ENCODE results near the gene PARD3.

PARD3 gene

DNA sequence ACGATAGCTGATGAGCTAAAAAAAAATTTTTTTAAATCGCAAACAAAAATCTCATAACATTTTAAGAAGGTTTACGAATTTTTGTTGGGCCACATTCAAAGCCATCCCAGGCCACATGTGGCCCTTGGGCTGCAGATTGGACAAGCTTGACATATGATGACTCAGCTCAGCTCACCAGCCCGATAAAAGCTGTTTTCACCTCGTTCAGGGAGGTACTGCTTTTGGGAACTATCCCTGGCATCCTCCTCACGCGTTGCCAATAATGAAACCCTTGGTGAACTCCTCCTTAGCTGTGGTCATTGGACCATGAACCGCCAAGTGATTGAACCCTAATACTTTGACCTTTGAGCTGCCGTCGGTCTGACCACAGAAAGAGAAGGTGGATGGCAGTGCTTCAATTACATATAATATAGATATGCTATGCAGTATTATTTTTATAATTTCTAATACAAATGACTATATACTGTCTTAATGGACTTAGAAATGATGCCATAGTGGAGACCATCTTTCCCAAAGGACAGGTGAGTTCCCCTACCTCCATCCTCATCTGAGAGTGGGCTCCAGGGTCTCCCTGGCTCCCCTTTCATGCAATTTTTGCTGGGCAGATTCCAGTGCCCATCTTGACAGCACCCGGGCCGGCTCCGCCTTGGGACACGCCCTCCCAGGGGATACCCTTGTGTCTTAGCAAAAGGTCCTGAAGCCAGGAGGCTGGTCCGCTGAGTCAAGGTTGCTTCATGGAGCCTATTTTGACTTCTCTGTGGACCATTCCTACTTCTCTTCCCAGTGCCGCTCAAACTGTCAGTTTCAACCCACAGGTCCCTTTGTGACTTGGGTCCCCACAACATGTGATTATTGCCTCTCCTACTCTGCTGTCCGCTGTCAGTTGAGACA lies 707.2 kb downstream of the PARD3 start:
- no peak for DNase-seq

DNA sequence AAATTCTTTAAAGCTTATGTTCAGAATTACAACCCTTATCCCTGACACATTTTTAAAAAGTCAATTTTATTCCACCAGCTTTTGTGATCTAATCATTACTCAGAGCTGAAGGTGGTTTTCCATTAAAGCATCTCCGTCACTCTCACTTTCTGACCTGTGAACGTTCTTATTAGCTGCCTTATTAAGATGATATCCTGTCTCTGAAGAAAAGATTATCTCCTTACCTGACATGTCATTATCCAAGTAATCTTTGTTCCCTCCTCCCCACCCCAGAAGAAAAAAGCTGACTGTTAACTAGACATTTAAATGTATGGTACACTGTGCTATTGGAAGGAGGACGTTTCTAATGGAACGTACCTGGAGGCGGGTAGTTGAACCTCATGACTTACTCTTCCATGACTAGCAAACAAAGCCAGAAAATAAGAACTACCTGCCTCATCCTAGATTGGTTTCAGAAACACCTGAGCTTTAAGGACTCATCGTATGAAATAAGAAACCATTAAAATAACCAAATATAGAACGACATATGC lies 708.7 kb downstream of the PARD3 start:
- DNase-seq = no peak

DNA sequence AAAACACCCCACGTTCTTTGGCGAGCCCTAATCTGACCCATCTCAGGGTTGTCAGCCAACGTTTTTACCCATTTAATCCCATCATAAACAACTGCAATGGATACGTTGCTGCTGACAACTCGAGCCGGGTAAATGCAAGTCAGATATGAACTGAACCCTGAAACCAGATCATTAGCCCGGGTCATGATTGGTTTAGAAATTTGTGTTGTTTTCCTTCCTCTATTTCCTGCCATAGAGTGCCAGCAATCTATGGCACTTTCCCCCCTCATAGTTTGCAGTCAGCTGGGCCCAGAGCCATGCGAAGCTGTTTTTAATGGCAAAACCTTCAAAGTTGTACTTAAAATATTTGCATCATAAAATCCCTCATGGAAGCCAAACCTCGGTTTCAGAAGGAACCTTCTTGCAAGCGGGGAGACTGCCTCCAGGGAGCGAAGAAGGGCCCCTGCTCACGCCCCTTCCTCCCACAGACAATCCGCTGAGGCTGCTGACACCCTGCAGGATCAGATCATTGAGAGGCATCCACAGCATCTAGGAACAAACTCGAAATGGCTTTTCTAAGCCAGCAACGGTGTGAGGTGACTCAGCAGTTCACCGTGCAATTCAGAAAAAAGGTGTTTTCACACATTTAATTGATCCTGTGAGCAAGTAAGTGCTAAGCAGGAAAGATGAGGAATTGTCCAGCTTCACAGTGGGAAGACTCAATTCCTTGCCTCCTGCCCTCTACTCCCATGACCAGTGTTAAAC lies 710.1 kb downstream of the PARD3 start:
- DNase-seq = no peak

DNA sequence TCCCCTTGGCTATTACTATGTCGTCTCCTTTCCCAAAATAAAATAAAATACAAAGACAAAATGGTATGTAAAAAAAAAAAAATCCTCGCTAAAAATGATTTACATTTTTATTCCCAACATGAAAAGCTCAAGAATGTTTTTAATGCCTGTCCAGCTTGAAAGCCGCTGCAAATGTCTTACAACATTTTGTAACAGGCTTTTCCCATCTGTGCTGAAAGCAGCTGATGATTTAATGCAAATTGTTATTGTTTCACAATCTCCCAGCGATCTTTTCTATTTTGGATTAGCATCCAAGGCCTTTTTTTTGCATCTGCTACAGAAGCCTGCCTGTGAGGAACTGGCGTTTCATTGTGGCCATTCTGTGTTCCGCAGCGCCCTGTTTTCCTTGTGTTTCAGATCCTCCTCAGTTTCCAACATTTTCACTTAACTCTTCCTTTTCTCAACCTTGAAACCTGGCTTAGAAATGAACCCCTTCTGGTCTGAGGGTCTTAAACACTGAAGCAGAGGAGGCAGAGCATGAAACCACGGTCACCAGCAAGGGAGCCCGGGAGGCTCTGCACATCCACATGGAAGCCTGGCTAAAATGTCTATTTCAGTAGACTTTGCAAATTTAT lies 712.1 kb downstream of the PARD3 start:
- DNase-seq = no peak

DNA sequence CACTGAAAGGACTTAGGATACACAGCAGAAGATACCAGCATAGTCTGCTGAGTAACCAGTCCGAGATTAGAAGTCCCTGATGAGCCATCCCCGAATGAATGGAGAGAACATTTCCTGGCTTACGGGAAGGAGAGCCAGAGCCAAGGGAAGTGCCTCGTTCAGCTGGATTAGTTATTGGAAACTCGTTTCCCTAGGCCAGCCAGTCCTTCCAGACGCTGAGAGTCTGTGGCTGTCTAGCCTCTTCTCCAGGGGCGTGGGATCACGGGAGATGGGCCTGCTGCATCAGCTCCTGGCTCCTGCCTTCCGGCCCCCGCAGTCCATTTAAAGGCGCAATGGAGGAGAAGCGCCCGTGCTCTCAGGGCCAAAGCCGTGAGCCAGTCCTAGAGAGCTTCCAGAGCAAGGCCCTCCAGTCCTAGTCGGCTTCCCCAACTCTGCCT lies 712.8 kb downstream of the PARD3 start:
- no peak for DNase-seq

DNA sequence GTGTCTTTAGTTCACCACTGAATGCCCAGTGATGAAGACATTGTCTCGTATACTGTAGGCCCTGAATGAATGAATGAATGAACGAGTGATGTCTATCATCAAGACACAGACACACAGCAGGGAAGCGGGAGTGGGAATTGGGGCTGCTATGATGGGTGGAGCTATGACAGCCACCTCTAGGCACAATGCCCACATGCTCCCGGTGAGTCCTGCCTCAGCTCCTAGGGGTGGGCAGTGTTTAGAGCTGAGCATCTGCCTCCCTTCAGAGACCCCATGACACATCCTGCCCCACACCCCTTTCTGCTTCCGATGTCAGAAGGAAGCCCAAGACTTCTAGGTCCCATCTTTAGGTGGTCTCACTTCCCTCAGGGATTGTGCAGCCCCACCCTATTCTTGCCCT lies 714.1 kb downstream of the PARD3 start:
- DNase-seq = no peak

DNA sequence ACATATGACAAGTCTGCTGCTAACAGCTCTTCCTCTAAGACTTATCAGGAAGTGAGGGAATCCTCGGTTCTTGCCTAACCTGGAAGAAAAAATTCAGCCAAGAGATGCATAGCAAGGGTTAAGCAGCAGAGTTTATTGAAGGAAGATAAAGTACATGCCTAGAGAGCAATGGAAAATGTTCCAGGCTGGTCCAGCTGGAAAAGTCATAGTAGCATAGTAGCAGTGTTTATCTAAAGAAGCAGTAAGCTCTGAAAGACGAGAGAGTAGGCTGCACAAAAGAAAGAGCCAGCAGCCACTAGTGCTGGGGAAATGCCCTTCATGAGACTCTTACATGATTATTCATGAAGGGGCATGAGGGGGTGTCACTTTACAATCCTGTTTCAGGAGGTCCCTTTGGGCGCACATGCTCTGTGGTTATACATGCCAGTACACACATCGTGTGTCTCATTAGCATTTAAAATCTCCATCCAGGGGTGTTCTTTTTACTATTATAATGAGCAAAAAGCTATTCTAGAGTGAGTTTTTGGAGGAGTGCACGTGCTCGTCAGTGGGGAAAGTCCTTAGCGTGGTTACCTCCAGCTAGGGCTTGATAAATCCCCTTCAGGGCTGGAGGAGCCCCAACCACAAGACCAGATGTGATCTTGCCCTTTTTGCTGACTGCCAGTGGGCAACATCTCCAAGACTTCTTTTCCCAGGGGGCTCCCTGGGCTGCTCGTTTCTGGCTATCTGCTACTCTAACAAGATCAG lies 716.1 kb downstream of the PARD3 start:
- DNase-seq = no peak

DNA sequence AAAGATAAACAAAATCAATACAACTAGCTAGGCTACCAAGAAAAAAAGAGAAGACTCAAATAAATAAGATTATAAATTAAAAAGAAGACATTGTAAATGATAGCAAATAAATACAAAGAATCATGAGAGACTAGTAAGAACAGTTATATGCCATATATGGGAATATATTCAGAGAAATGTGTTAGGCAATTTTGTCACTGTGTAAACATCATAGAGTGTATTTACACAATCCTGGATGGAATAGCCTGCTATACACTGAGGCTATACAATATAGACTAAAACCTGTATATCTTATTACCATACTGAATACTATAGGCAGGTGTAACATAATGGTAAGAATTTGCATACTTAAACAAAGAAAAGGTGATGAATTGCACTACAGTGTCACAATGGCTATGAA lies 717.4 kb downstream of the PARD3 start:
- no peak for DNase-seq

DNA sequence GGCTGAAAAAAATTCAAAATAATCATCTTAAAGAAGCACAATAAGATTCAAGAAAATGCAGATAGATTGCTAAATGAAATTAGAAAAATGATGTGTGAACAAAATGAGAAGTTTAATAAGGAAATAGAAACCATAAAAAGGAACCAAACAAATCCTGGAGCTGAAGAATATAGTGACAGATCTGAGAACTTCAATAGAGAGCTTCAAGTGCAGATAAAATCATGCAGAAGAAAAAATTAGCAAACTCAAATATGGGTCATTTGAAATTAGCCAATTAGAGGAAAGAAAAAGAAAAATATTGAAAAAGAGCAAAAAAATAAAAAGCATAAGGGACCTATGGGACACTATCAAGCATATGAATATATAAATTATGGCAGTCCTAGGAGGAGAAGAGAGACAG lies 720.1 kb downstream of the PARD3 start:
- no peak for DNase-seq

DNA sequence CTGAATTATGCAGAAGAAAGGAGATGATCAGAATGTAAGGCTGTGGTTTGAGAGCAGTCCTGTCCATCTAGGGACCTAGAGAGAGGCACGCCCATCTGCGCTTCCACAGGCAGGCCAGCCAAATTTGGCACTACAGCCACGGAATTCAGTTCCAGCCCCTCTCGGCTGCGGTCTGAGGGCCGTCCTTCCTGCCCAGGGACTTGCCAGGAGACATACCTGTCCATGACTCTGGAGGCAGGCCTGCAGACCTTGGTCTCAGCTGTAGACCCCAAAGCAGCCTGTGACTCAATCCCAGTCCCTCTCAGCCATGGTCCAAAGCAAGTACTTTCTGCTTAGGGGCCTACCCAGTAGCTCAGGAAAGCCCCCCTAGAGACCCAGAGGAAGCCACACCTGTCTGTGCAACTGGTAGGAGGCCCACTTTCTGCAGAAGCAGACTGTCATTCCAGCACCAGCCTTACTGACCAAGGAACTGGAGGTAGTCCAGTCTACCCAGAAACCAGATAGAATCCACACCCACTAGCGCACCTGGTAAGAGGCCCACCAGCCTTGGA lies 720.9 kb downstream of the PARD3 start:
- DNase-seq = no peak

DNA sequence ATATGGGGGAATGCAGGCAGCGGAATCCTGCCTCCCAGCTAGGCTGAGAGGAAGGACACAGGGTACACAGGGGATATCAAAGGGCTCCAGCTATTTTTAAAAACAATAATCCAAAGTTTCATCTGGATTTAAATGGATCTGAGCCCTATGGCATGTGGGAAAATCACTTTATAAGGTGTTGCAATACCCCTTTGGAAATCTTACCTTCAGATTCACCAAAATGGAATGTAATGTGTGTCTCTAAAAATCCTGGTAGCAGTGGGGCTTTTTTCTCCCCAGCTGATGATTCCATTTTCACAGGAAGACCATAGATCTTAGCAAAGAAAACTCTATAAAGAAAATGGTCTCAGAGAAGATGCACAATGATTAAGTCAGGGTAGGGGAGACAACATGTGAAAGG lies 722.2 kb downstream of the PARD3 start:
- DNase-seq = no peak

DNA sequence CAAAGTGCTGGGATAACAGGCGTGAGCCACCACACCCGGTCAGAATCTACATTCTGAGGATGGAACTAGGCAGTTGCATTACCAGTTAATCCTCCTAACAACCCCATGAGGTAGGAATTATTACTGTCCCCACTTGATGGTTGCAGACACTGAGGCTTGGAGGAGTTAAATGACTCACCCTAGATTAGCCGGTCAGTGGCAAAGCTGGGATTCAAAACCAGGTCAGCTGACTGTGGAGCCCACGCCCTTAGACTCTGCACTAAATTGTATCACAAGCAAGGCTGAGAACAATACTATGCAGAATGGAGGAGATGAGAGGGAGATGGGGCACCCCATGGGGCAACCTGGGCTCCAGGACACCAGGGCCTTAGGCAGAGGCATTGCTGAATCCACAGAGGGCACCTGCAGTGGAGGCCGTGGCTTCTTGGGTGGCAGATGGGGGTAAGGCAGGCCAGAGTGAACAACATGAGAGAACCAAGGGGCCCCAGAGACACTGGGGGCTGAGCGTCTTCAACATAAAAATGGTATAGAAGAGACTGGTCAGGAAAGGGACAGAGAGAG lies 723.4 kb downstream of the PARD3 start:
- no peak for DNase-seq

DNA sequence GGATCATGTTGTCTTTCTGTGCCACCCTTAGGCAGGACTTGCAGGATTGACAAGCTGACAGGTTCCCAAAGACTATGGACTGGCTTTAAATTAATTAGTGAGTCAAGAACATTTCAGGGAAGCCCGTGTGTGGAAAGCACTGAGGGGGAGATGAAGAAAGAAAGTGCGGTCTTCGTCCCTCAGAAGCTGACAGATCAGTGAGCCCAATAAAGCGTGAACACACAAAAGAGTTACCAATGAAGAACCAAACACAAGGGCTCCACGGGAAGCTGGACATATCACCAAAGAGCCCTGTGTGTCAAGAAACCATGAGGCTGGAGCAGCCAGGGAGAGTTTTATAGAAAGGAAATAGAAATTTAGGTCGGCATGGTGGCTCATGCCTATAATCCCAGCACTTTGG lies 725.8 kb downstream of the PARD3 start:
- no peak for DNase-seq

DNA sequence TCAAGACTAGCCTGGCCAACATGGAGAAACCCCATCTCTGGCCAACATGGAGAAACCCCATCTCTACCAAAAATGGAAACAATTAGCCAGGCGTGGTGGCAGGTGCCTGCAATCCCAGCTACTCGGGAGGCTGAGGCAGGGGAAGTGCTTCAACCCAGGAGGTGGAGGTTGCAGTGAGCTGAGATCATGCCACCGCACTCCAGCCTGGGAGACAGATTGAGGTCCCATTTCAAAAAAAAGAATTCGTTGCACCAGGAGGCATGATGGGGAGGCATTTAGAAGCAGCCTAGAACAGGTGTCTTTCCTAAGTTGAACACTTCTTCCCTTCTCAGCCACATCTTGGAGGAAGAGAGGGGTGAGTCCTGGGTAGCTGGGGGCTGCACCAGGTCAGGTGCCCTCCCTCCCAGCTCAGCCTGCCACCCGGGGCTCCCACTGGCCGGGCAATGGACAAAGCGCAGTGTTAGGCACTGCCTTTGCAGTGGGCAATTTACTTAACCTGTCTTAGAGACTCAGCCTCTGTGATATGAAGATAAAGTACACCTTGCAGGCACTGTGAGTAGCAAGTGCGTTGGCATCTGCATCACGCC lies 726.8 kb downstream of the PARD3 start:
- DNase-seq = no peak

DNA sequence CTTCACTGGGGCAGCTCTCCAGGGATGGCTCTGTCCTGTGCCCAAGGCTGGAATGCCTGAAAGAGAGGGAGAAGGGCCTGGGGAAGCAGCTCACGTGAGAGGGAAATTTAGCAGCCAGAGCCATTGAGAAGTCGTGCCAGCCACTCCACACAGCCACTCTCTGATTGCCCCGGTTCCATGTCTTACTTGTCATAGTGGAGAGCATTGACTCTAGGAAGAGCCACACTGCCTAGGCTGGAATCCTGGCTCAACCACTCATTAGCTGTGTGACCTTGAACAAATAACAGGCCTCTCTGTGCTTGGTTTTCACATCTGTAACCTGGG lies 728.0 kb downstream of the PARD3 start:
- DNase-seq = no peak

DNA sequence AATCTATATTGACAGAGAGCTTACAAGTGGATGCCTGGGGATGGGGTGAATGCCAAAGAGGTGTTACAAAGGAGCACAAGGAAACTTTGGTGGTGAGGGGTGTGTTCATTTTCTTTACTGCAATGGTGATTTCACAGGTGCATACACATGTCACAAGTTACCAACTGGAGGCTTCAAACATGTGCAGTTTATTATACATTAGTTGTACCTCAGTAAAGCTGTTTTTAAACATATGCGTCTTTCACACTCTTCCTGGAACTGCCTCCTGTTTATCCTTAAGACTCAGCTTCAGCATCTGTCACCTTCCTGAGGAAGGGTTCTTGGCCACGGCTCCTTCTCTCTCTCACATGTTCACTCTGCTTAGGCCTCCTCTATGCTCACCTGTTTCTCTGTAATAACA lies 731.5 kb downstream of the PARD3 start:
- DNase-seq = no peak

DNA sequence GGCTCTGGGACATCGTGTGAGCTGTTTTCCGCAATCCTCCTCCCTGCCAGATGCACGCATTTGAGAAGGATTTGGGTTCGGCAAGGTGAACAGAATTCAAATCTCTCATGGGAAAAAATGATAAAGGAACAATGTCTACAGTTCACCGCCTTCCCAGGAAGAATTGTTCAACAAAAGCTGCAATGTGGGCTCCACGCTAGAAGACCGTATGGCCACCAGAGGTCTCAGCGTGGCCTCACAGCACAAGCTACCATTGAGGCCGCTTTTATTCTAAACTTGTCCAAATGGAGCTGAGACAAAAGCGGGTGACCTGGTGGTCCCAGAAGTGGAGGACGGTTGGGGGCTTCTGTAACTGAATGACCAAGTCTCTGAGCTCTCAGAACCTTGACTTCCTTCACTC lies 733.1 kb downstream of the PARD3 start:
- no peak for DNase-seq

DNA sequence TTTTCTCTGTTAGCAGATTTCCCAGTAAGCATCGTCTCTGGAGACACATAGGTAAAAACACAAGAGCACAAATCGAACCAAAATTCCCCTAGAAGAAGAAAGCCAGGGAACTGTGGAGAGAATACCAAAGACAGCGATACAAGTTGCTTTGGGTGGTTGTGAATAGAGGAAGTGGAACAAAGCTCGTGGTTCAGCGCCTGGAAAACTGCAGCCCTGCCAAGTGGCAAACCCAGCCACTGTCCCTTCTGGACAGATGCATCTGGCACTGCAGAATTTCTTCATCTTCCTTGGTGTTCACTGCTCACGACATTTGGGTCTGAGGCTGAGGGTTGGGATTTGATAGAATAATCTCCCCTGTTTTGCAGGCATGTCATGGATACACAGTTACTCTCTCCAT lies 733.8 kb downstream of the PARD3 start:
- DNase-seq = no peak

DNA sequence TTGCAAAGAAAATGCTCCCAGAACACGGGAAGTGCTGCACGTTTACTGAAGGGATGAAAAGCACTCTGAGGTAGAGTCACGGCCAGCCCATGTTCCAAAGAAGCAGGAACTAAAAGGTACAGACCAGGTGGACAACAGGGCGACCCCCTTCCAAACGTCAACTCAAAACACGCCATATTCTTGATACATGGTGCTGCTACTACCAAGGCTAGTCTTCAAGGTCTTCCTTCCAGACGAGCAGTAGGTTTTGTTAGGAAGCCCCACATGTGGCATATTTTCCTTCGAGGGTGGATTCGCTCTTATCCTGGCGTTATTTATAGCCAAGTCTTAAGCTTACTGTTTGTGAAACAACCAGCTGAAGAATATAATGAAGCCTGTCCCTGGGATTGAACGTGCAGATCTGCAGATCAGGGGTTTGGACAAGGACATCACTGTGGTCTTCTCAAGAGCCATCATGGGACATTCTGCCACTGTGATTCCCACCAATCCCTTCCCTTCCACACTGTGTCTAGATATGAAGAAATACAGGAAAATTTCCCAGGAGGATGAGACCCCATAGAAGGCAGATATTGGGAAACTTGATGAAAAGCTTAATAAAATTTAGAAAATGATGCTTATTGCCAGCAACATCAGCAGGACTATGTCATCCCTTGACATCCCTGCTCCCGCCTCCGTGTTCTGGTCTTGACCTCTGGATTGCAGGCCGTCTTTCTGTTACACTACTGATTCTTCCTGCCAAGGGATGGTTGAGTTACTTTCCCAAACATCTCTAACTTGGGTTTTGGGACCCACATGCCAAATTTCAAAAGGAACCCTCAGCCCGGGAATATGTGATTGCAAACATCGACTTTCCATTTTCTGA lies 734.4 kb downstream of the PARD3 start:
- DNase-seq = no peak

DNA sequence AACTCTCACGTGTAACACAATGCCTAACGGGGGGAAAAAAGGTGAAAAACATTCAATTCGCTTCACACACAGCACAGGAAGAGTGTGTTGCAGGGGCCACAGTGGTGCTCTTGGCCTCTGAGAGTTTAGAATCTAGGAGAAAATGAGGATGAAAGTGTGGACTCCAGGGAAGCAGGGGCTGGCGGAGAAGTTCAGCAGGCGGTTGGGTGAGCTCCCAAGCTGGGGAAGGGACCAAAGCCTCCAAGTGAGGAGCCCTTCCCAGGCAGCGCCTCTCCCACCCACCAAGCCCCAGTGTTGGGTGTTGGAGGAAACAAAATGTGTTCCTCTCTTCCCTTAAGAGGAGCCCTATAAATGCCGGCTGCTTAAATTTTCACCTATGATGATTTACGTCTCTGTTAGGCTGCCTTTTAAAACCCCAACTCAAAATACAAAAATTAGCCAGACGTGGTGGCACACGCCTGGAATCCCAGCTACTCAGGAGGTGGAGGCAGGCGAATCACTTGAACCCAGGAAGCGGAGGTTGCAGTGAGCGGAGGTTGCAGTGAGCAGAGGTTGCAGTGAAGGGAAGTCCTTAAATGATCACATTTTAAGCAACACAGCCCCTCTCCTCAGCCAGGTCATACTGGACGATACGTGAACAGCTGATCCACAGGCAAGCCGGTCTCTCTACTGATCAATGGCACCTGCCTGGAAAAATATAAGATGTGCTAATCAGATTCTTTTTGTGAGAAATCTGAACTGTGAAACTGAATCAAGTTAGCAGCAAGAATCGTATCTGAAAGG lies 735.2 kb downstream of the PARD3 start:
- no peak for DNase-seq

Data from NCI-H1436 (cell line).